ENCODE measurements around the gene XPR1.
A peak's percentile ranks its signal among the peaks of the same experiment; 100 is the strongest.
"Not testable (repeated sequence)": the region's sequence is repeated elsewhere in the genome, so short reads cannot be mapped to it uniquely, and the experiment has no call there.

The XPR1 gene

DNA sequence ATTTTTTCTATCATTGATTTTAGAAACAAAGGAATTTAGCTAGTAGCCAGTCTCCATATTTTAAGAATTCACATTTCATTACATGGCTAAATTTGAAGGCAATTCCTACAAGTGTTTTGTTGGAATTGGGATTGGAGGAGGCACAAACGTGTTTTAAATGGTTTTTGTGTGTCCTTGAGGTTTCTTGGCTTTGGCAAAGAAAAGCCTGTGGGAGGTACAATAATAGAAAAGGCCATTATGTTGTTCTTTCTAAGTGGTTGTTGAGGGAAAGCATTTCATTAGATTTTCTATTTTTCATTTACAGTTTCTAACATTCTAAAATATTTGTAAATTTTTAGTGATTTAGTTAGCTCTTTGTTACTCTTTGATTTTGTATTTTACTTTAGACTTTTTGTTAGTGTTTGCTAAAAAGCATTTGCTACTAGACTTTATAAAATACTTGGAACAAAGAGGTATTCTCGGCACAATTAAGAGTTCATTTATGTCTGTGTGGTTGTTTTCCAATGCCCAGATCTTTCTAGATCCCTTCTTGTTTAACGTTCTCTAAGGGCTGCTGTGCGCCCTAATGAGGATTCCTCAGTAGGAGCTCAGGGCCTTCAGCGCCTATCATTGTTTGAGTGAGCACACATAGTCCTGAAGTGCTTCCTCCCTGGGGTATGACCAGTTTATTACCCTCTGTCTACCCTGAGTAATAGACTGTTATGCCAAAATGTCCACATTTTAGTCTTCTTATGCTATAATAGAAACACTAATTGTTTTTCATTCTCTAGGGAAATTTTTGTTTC lies 210.9 kb downstream of the XPR1 start:
- FAIRE-seq = no peak

DNA sequence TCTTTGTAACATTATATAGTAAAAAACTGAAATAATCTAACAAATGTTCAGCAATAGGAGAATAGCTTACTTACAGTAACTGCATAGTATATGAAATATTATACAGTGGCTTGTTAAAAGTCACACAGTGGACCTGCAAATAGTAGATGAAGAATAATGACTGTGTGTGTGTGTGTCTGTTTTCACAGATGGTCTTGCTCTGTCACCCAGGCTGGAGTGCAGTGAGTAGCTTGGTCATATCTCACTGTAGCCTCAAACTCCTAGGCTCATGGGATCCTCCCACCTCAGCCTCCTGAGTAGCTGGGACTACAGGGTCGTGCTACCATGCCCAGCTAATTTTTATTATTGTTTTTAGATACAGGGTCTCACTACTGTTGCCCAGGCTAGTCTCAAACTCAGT lies 213.5 kb downstream of the XPR1 start:
- no peak for FAIRE-seq

- FAIRE-seq = no peak
Measured at GRCh38 chr1:180848191-180848590, 216.4 kb downstream of the XPR1 start.

DNA sequence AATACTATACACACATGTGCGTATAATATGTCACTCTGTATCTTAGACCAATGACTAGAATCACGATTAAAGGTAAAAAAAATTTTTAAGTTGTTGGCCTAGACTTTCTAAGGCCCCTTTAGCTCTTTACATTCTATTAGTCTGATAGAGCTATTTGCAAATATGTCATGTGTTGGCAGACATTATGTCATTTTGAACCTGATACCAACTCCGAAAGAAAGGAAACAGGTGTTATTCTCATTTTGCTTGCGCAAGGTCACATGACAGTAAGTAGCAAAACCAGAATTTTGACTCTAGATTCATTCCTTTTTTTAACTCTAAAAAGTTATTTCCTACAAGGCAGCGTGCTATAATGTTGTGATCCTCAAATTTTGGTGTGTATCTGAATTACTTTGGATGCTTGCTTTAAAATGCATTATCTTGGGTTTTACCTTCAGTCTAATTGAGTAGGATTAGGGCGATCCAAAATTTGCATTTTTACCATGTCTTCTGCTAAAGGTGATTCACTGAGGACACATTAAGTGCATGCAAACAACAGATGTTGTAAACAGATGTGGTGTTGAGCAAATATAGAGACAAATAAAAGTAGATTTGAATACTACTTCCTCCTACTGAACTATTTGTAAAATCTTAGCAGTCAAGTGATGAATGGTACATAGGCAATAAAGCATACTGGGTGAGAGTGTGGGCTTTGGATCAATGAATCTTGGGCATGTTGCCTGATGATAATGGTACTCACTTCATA lies 217.4 kb downstream of the XPR1 start:
- no peak for FAIRE-seq

DNA sequence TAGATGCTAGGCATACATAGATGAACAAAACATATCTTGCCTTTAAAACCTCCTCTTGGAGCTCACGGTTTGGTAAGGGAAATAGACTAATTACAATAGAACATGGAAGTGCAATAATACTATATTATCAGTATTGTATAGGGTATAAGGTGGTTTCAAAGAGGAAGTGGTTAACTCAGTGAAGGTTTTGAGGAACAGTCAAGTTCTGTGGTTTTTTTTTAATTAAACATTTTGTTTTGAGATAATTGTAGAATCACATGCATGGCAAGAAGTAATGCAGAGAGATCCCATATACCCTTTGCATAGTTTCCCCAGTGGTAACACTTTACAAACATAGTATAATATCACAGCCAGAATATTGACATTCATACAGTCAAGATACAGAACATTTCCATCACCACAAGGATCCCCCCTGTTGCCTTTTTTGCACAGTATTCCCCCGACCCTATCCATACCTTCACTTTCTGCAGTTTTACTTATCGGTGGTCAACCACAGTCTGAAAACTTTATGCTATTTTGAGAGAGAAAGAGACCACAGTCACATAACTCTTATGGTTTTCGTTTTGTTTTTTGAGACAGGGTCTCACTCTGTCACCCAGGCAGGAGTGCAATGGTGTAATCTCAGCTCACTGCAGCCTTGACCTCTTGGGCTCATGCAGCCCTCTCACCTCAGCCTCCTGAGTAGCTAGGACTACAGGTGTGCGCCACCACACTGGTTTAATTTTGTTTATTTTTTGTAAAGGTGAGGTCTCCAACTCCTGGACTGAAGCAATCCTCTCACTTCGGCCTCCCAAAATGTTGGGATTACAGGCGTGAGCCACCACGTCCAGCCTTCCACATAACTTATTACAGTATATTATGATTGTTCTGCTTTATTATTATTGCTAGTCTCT lies 220.4 kb downstream of the XPR1 start:
- no peak for FAIRE-seq

DNA sequence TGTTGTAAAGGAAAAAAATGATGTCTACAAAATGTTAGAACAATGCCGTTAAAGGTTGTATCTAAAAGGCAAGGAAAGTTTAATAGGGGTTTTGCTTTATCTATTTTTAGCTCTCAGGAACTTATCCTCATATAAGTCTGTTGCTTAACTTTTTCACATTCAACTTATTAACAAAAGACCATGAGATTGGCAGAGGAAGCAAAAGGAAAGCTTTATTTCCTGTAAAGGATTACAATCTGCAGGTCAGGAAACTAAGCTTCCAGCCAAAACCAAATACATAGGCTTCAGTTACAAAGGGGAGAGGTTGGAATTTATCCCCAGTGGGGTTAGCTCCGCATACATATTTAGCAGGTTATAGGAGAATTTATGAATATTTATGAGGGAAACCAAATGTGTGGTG lies 222.2 kb downstream of the XPR1 start:
- no peak for FAIRE-seq

GRCh38 chr1:180854456-180854855 lies 222.6 kb downstream of the XPR1 start:
- no peak for FAIRE-seq

- FAIRE-seq = not testable (repeated sequence)
Measured at GRCh38 chr1:180857947-180858725, 226.3 kb downstream of the XPR1 start.

DNA sequence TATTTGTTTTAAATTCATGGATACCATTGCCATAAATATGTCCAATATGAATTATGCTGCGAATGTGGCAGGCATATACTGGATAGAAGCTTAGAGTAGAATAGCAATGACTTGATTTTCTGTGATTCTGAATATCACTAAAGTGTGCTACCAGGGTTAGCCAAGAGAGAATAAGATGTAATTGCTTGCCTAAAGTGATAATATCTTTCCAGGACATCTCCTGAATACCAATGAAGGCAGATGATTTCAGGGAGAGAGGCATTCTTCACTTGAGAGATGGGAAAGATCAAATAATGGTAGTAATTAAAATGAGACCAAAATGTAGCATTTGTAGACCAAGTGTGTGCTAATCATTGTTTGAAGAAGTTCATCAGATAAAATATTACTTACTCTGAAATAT lies 227.5 kb downstream of the XPR1 start:
- FAIRE-seq = no peak

DNA sequence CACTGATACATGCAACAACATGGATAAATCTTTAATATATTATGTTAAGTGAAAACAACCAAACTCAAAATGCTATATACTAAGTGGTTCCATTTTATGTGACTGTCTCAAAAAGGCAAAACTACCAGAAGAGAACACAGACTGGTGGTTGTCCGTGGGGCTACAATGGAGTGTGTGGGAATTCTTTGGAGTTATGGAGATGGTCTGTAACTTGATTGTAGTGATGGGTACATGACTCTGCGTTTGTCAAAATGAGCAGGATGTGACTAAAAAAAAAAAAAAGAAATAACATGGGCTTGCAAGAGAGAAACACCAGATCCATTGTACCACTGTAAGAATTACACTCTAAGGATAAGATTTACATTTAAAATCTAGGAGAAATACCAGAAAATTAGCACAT lies 228.7 kb downstream of the XPR1 start:
- FAIRE-seq = no peak

DNA sequence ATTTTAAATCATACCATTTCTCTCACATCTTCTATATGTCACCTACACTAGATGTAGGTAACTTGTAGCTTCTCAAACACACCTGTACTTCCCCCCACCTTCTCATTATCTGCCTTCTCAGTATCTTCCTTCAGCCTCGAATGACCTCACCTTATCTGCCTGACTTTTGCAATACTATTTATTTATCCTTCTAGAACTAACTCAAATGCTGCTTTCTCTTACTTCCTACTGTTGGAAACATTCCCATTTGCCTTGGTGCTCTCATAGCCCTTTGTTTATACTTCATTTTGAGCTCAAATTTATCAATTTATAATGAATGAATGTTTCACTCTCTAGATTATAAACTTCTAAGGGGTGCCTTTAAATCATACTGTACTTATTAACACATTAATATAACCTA lies 230.5 kb downstream of the XPR1 start:
- no peak for FAIRE-seq

DNA sequence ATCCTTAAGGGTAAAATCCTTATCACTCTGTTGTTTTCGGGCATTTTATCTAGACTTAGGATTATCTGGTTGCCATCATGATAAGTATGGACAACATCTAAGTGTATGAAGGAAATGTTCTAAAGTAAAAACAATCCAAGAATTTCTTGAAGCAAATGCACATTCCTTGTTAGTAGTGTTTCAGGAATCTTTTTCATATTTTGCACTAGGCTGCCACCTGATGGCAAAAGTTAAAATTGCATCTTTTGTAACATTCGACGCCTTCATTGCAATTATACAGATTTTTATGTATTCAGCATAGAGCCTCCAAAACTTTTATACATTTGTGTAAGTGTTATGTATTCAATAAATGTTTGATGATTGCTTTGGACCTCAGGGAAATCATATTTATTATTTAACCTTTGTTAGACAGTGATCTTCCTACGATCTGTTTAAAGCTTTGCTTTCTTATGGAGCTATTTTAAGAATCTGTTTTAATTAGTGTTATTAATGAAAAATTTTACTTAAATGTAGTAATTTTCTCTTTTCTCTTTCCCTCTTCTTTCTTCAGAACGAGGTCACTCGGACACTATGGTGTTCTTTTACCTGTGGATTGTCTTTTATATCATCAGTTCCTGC lies 231.4 kb downstream of the XPR1 start:
- peak; percentile 90 for FAIRE-seq

GRCh38 chr1:180881806-180882509 lies 250.1 kb downstream of the XPR1 start:
- no peak for FAIRE-seq

DNA sequence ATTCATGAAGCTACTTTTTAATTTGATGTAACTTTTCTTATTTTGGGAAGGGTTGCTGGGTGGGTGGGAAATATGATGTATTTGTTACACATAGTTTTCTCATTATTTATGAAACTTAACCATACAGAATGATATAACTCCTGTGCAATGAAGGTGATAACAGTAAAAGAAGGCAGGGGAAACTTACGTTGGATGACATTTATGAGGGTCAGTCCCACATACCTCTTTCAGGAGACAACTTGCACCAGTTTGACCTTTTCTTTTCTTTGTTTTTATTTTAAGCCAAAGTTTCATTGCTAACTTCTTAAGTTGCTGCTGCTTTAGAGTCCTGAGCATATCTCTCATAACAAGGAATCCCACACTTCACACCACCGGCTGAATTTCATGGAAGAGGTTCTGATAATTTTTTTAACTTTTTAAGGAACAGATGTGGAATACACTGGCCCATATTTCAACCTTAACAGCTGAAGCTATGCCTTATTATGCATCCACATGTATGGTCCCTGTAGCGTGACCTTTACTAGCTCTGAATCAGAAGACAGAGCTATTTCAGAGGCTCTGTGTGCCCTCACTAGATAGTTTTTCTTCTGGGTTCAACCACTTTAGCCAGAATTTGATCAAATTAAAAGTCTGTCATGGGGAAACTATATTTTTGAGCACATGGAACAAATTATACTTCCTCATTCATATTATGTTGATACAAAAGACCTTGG lies 252.9 kb downstream of the XPR1 start:
- no peak for FAIRE-seq

- no peak for FAIRE-seq
Measured at GRCh38 chr1:180886338-180886737, 254.5 kb downstream of the XPR1 start.

- FAIRE-seq = no peak
Measured at GRCh38 chr1:180887841-180888240, 256.0 kb downstream of the XPR1 start.

DNA sequence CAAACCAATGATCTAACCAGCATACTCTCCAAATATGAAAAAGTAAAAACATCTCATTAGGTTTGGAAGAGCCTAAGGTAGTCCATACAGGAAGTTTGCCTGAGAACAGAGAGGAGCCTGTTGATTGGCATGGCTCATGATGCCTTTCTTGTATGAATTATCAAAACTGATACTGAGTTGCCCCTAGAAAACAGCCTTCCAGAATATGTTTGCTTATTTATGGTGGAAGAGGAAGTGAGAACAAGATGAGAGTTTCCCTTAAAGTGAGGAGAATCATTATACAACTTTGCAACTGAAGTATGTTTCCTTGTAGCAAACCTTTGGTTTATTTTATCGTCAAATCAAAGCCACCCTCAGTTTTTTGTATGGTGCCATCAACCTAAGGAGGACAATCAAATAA lies 257.0 kb downstream of the XPR1 start:
- no peak for FAIRE-seq

DNA sequence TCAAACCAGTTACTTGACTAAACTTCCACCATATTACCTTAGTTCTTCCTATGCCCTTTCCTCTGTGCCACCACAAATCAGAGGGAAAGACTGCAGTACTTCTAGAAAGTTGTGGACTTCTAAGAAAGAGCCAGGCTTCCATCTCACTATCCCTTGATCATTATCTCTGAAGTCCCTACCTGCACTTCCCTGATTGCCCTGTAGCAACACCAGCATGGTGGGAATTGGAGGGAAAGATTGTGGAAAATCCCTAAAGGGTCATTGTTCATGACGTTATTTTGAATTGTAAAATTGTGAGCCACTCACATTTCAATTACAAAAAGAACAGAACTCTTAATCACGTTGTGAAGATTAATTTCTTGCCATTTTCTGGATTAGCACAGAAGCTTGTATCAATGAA lies 257.5 kb downstream of the XPR1 start:
- no peak for FAIRE-seq

GRCh38 chr1:180892272-180892671 lies 260.4 kb downstream of the XPR1 start:
- no peak for FAIRE-seq

DNA sequence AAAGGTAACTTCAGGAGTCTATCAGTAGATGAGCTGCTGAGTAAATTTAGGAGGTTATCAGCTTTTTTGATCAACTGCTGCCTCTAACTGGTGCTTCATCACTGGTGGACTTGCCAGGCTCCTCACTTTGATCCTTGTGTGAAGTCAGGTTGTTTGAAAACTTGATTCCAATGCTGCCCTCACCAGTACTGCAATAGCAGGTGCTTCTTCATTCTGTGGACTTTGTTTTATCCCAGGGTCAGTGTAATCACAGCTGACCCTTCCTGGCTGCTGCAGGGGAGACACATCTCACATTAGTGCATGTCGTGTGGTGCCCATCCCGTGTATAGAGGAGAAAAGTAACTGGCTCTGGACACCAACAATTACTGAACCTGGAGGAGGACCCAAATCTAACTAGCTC lies 260.9 kb downstream of the XPR1 start:
- FAIRE-seq = no peak

- no peak for FAIRE-seq
Measured at GRCh38 chr1:180893614-180894013, 261.8 kb downstream of the XPR1 start.
